ENCODE measurements around the gene MSX2.

DNA sequence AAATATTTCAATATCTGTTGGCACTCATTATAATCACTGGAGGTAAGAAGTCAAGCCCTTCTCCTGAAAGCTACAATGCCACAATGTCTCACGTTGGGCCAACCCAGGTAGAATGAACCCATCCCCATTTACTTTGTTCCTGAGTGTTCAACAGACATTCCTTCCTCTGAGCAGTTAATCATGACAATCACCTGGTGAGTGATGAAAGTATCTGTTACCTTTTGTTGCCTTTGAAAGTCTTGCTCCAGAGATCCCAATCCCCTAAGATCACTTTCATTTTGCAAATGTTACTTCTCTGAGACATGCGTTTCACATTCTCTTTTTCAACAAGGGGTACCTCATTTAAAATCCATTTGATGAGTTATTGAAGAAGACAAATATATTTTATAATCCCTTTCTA, 49.3 kb upstream of the MSX2 start:
- TF ChIP-seq ZNF530 (tag by site-specific recombination; IDR thresholded peaks at IDR 0.05; ENCODE audit: low read depth) (no peak), ZBTB1 (tag by site-specific recombination; IDR thresholded peaks at IDR 0.05) (no peak), ZNF423 (tag by site-specific recombination; IDR thresholded peaks at IDR 0.05) (no peak), ZNF335 (tag by site-specific recombination; conservative IDR thresholded peaks at IDR 0.05) (no peak)

All from HEK293 (cell line).